Panc1 (cell line): Measurements from ENCODE around the gene PHACTR2. TPM values are rescaled to one million over a fixed set of nuclear protein-coding genes. Genes with fewer than 3 reads are reported as not detected.

Experiments
- ATAC-seq: fragments of 200-7000 bp; cut with Tn5 transposase; 2 replicates; pipeline ENCODE4 v1.9.1; 2020; ENCODE audit warnings: mild to moderate bottlenecking, moderate library complexity
- BruUV-seq: library from RNA; stranded (reverse); fragments of 400-500 nt; replicated peaks from 2 replicates; lab custom pipeline; 2021; lab: Mats Ljungman, UMichigan
- CTCF ChIA-PET: fragments of 300-600 bp; sonication (Branson Sonifier 250); formaldehyde crosslinking; loops from one replicate; lab custom pipeline; 2022; ENCODE audit warnings: antibody characterized with exemption; lab: Charles Lee
- POLR2A ChIA-PET: fragments of 300-600 bp; sonication (Branson Sonifier 250); formaldehyde crosslinking; loops from one replicate; lab custom pipeline; 2022; ENCODE audit warnings: antibody characterized with exemption; lab: Charles Lee
- DNase-seq: peaks from one replicate; pipeline ENCODE4 v3.0.0-alpha.2; 2010; ENCODE audit warnings: low read depth, low spot score
- H3K27ac ChIP-seq: 2 replicates; pipeline ENCODE4 v1.5.1; 2011; ENCODE audit warnings: mild to moderate bottlenecking, low read length, inconsistent platforms
- H3K27me3 ChIP-seq: fragments of 200-500 bp; sonication (Bioruptor generic); 2 replicates; pipeline ENCODE4 v1.6.0; 2014; ENCODE audit warnings: low read length, inconsistent platforms; ENCODE audit not compliant: control insufficient read depth, insufficient read depth
- H3K36me3 ChIP-seq: fragments of 200-500 bp; sonication (Bioruptor generic); 2 replicates; pipeline ENCODE4 v1.5.1; 2014; ENCODE audit warnings: inconsistent platforms, mild to moderate bottlenecking, low read length, moderate library complexity; ENCODE audit not compliant: control insufficient read depth, insufficient read depth
- H3K4me1 ChIP-seq: 2 replicates; pipeline ENCODE4 v1.5.1; 2011; ENCODE audit warnings: inconsistent platforms, mild to moderate bottlenecking, low read length, moderate library complexity; ENCODE audit not compliant: control insufficient read depth, insufficient read depth
- H3K4me3 ChIP-seq, 2 experiments: 2 replicates each; pipeline ENCODE4 v1.5.1; 2011 to 2012; ENCODE audit warnings: low read depth in 2 of 2, low read length in 2 of 2, mild to moderate bottlenecking in 2 of 2, inconsistent platforms in 1 of 2, moderate library complexity in 1 of 2
- H3K9me3 ChIP-seq: fragments of 200-500 bp; sonication (Bioruptor generic); 2 replicates; pipeline ENCODE4 v1.5.1; 2014; ENCODE audit warnings: low read depth, mild to moderate bottlenecking, inconsistent platforms, low read length, moderate library complexity; ENCODE audit not compliant: control insufficient read depth, insufficient read depth
- POLR2AphosphoS5 ChIP-seq: IDR thresholded peaks from 2 replicates; pipeline ENCODE4 v1.6.1; 2012; ENCODE audit warnings: mild to moderate bottlenecking, low read depth, low read length, moderate library complexity
- SIN3A ChIP-seq: IDR thresholded peaks from 2 replicates; pipeline ENCODE4 v1.6.1; 2012; ENCODE audit warnings: low read depth, mild to moderate bottlenecking, low read length, moderate library complexity, borderline replicate concordance; ENCODE audit not compliant: insufficient read depth
- TCF7L2 ChIP-seq: IDR thresholded peaks from 2 replicates; pipeline ENCODE4 v1.6.1; 2011; ENCODE audit warnings: mild to moderate bottlenecking, low read depth, low read length, inconsistent platforms
- in situ Hi-C: cut with HindIII; loops from 2 replicates; pipeline ENCODE4 v1.10.0; 2016; ENCODE audit warnings: low sequenced_read_pairs, low pct_unique_long_range_greater_than_20kb
- intact Hi-C: fragments of 100-400 bp; cut with micrococcal nuclease; formaldehyde crosslinking; loops from one replicate; pipeline ENCODE4 v1.10.0; 2022; ENCODE audit not compliant: unreplicated experiment
- total RNA-seq: library from RNA; stranded (reverse); gene quantifications from one replicate; pipeline ENCODE4 v1.2.1, GENCODE V29; 2021; ENCODE audit not compliant: unreplicated experiment
- TF ChIP-seq, protein P1 (sequence below), 2 experiments: IDR thresholded peaks; 2 replicates each; pipeline ENCODE4 v1.6.1; 2011 to 2012; ENCODE audit warnings: low read depth in 2 of 2, control low read depth in 1 of 2, low read length in 1 of 2, mild to moderate bottlenecking in 1 of 2, moderate library complexity in 1 of 2; ENCODE audit not compliant: insufficient read depth in 1 of 2
- TF ChIP-seq, protein P2 (sequence below): fragments of 450-650 bp; IDR thresholded peaks from 2 replicates; pipeline ENCODE4 v1.5.1; 2017; ENCODE audit warnings: mild to moderate bottlenecking

PHACTR2 gene
- total RNA-seq, 1 experiment from 2014 or later: 59.9 TPM

DNA sequence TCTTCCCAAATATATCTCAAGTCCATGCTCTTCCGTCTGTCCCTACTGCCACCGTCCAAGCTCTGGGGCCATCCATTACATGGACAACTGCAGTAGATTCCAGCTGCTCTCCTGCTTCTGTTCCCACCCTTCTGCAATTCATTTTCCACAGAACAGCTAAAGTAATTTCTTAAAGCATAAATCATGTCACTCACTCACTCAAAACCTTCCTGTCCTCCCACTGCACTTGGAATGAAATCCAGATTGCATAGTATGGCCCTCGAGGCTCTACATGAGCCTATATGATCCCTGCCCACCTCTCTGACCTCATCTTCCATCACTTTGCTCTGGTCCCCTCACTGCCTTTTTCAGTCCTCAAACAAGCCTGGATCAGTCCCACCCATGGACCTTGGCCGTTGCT, 10.9 kb downstream of the PHACTR2 start:
- intact Hi-C loops: no loop called here
- H3K36me3 ChIP-seq: no peaks in the 10 kb centered on the region
- ChIA-PET CTCF (interaction anchor here (0.5 to 0.6 kb wide), 2 partner anchors 27 to 544 kb away, joined by 3 to 5 read pairs; no protein-coding TSS in a partner anchor), POLR2A (no interaction called here)
- H3K4me1 ChIP-seq: peaks cover 18% of the 10 kb centered on the region
- DNase-seq (no peak), ATAC-seq (no peak)
- TF ChIP-seq SIN3A: no peak
- TF ChIP-seq, protein P1, sequence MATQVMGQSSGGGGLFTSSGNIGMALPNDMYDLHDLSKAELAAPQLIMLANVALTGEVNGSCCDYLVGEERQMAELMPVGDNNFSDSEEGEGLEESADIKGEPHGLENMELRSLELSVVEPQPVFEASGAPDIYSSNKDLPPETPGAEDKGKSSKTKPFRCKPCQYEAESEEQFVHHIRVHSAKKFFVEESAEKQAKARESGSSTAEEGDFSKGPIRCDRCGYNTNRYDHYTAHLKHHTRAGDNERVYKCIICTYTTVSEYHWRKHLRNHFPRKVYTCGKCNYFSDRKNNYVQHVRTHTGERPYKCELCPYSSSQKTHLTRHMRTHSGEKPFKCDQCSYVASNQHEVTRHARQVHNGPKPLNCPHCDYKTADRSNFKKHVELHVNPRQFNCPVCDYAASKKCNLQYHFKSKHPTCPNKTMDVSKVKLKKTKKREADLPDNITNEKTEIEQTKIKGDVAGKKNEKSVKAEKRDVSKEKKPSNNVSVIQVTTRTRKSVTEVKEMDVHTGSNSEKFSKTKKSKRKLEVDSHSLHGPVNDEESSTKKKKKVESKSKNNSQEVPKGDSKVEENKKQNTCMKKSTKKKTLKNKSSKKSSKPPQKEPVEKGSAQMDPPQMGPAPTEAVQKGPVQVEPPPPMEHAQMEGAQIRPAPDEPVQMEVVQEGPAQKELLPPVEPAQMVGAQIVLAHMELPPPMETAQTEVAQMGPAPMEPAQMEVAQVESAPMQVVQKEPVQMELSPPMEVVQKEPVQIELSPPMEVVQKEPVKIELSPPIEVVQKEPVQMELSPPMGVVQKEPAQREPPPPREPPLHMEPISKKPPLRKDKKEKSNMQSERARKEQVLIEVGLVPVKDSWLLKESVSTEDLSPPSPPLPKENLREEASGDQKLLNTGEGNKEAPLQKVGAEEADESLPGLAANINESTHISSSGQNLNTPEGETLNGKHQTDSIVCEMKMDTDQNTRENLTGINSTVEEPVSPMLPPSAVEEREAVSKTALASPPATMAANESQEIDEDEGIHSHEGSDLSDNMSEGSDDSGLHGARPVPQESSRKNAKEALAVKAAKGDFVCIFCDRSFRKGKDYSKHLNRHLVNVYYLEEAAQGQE (IDR thresholded peaks at IDR 0.05; ENCODE audit: insufficient read depth in 1 of 2, low read depth in 2 of 2, low read length in 1 of 2): no peak
- no peak for TF ChIP-seq POLR2AphosphoS5
- TF ChIP-seq TCF7L2: no peak
- TF ChIP-seq, protein P2, sequence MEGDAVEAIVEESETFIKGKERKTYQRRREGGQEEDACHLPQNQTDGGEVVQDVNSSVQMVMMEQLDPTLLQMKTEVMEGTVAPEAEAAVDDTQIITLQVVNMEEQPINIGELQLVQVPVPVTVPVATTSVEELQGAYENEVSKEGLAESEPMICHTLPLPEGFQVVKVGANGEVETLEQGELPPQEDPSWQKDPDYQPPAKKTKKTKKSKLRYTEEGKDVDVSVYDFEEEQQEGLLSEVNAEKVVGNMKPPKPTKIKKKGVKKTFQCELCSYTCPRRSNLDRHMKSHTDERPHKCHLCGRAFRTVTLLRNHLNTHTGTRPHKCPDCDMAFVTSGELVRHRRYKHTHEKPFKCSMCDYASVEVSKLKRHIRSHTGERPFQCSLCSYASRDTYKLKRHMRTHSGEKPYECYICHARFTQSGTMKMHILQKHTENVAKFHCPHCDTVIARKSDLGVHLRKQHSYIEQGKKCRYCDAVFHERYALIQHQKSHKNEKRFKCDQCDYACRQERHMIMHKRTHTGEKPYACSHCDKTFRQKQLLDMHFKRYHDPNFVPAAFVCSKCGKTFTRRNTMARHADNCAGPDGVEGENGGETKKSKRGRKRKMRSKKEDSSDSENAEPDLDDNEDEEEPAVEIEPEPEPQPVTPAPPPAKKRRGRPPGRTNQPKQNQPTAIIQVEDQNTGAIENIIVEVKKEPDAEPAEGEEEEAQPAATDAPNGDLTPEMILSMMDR: no peak
- H3K4me3 ChIP-seq: no peak overlapping the region
- no peak overlapping the region for H3K27ac ChIP-seq
- no peaks in the 10 kb centered on the region for H3K27me3 ChIP-seq
- BruUV-seq: no TSS peak
- in situ Hi-C loops: no loop called here
- no peaks in the 10 kb centered on the region for H3K9me3 ChIP-seq

DNA sequence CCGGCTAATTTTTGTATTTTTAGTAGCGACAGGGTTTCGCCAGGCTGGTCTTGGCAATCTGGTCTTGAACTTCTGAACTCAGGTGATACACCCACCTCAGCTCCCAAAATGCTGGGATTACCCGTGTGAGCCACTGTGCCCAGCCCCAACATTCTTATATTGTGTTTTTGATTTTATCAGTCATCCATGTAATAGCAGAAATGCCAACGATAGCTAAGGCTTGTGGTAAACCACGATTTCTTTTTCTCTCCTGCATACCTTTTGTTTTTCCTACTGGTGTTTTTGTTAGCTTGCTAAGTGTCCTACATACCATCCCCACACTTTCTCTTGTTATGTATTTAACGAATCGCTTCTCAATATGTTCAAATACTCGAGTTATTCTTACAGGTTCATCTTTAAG, 12.1 kb downstream of the PHACTR2 start:
- intact Hi-C loops (no loop called here), in situ Hi-C loops (no loop called here)
- POLR2A ChIA-PET: no interaction called here
- Histone ChIP-seq H3K4me1 (peaks cover 25% of the 10 kb centered on the region), H3K27me3 (no peaks in the 10 kb centered on the region), H3K9me3 (no peaks in the 10 kb centered on the region), H3K4me3 (no peak overlapping the region), H3K27ac (no peak overlapping the region), H3K36me3 (no peaks in the 10 kb centered on the region)
- DNase-seq (no peak), ATAC-seq (no peak)
- TF ChIP-seq POLR2AphosphoS5 (no peak), TCF7L2 (no peak), SIN3A (no peak)
- TF ChIP-seq, protein P1 (IDR thresholded peaks at IDR 0.05; ENCODE audit: insufficient read depth in 1 of 2, low read depth in 2 of 2, low read length in 1 of 2): no peak
- TF ChIP-seq, protein P2: no peak
- CTCF ChIA-PET: no interaction called here
- BruUV-seq: no TSS peak
